ENCODE measurements around the gene PRPSAP1.
A peak's percentile ranks its signal among the peaks of the same experiment; 100 is the strongest.
"Not testable (repeated sequence)": the region's sequence is repeated elsewhere in the genome, so short reads cannot be mapped to it uniquely, and the experiment has no call there.

The PRPSAP1 gene

DNA sequence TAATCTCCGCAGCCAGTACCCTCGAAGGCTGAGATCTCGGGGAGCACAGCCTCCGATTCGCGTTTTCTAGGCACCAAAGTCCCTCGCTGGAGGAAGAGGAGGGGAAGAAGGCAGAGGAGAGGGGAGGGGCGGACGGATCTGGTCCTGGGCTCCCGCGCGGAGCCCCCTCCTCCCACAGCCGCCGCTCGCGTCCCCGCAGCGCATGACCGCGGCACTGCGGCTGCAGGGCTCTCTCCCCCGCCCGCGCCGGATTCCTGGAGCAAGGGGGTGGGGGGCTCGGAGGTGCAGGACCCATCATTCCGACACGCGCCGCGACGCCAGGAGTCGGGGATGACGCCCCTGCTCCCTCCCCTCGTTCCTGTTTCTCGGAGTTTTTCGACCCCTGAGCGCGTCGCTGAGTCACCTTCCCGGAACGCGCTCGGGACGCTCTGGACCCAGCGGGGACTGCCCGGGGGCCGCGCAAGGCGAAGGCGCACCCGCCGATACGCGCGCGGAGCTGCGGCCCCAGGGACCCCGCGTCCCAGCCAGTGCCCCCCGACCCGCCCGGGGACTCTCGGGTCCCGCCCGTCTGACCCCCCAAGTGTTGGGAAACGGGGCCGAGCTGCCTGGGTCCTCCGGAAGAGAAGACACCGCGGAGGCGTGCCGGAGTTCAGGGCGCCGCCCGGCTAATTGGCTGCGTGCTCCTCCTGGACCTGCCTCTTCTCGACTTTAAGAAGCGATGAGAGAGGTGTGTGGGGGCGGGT, 29.3 kb upstream of the PRPSAP1 start:
- peak; percentile 78 for DNase-seq (ENCODE audit: low spot score)

DNA sequence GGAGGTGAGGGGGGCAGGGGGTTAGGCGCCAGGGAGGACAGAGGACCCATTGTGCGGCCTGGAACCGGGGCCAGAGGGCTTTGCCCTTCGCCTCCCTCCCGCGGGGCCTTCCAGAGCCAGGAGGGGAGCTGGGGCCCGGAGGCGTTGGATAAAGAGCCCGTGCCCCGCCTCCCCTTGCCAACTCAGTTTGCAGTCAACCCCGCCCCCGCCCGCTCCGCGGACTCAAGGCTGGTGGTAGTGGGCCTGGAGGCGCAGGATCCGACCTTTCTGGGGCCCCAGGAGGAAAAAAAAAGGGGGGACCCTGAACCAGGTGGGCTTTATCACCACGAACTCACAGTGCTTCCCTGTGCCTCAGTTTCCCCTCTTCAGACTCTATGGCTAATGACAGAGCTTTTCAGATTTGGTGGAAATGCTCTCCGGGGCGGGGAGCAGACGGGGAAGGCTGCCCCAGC, 28.7 kb upstream of the PRPSAP1 start:
- peak; percentile 44 for DNase-seq (ENCODE audit: low spot score)

DNA sequence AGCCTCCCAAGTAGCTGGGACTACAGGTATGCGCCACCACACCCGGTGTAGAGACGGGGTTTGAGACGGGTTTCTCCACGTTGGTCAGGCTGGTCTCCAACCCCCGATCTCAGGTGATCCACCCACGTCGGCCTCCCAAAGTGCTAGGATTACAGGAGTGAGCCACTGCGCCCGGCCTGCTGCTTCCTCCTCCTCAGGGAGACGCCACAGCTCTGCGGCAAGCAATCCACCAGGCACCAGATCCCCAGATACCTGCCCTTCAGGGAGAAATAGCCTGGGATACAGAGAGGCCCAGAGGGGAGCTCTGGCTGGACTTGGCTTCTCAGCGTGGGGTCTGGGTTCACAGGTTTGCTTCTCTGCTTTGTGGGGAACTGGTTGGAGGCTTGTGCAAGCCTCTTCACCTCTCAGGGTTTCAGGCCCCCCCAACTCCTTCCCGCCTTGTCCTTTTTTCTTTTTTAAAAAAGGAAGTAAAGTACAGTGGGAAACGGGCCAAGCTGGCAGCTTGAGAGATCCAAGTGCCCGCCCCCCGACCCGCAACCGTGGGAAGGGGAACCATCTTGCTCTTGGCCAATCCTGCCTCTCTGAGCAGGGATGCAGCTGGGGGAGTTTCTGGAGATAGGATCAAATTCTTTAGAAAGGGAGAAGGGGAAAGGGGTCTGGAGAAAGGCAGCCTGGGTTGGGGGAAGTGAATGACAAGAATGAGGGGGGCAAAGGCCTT, 28.1 kb upstream of the PRPSAP1 start:
- no peak for DNase-seq (ENCODE audit: low spot score)

DNA sequence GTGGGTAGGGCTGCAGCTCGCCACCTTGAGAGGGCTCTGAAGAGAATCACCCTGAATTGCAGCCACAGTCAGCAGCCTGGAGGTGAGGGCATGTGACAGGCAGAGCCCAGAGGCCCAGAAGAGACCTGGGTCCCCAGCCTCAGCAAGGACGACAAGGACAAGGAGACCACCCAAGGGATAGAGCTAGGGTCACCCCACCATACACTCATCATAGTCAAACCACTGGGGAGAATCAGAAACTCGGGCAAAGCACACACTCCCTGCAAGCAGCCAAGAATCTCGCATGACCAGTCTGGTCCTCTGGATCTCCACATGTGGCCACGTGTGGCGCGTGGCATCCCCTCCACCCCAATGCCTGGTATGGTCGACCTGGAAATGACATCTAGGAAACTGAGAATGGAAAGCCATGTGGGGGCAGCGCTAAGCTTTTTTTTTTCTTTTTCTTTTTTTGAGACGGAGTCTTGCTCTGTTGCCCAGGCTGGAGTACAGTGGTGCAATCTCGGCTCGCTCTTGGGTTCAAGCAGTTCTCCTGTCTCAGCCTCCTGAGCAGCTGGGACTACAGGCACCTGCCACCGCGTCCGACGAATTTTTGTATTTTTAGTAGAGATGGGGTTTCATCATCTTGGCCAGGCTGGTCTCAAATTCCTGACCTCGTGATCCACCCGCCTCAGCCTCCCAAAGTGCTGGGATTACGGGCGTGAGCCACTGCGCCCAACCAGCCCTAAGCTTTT, 26.1 kb upstream of the PRPSAP1 start:
- no peak for DNase-seq (ENCODE audit: low spot score)

DNA sequence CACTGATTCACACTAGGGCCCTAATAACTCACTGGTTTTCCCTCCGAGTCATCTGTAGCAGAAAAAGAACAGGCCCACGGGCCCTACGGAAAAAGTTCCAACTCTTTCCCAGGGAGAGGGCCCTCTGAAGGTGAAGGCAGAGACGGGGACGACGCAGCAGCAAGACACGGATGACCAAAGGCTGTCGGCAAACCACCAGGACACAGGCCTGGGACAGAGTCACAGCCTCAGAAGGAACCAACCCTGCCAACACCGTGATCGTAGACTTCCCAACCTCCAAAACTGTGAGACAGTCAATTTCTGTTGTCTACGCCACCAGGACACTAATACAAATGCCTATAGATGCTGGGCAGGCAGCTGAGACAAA, 25.5 kb upstream of the PRPSAP1 start:
- DNase-seq (ENCODE audit: low spot score), result no peak

DNA sequence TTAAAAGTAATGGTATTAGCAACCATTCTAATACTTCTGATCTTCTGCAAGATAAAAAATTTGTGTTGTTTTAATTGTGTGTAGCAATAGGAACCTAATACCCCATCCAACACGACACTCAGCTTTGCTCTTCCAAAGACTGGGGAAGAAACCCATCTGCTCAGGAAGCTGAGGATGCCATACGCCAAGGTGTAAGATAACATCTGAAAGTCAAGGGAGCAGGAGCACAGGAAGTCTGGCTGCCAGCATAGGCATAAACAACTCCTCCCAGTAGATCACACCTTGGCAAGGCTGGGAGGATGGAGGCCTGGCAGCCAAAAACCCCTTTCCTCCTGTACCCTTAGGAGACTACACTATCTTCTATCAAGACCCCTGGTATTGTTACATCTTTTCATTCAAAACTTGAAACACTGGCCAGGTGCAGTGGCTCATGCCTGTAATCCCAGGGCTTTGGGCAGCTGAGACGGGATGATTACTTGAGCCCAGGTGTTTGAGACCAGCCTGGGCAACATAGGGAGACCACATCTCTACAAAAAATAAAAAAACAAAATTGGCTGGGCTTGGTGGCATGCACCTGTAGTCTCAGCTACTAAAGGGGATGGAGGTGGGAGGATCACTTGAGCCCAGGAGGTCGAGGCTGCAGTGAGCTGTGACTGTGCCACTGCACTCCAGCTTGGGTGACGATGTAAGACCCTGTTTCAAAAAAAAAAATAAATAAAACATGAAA, 25.0 kb upstream of the PRPSAP1 start:
- DNase-seq (ENCODE audit: low spot score), result no peak

DNA sequence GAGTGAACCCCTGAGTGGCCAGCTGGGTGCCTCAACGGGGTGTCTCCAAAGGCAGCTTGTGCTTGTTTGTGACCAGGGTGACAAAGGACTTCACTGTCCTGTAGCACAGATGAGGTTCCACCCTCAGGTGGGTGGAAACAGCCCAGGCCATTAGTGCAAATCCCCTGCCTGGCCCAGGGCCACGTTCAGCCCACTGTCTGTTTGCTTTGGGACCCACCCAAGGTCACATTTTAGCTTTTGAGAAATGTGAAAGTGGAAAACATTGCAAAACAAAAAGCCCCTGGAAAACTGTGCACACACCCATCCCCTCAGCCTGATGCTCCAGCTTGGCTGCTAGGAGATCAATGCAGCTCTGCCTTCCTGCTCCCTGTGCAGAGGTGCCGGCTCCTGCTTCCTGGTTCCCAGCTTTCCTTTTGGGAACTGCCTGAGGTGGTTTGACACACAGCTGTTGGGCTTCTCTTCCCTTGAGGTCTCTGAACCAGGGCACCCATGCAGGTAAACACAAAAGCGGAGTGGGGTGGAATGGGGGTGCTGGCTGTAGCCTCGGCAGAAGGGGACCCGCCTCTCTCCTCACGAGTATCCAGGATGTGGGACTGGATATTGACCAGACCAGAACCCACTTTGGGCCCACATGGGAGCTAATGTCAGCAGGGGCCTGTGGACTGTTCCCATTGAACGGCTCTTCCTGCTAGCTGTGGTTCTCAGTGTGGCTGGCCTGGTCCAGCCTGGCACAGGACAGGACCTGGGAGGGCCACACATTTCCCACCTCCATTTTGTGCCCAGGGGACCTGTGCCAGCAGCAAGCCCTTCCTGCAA, 22.8 kb upstream of the PRPSAP1 start:
- DNase-seq (ENCODE audit: low spot score), result no peak

DNA sequence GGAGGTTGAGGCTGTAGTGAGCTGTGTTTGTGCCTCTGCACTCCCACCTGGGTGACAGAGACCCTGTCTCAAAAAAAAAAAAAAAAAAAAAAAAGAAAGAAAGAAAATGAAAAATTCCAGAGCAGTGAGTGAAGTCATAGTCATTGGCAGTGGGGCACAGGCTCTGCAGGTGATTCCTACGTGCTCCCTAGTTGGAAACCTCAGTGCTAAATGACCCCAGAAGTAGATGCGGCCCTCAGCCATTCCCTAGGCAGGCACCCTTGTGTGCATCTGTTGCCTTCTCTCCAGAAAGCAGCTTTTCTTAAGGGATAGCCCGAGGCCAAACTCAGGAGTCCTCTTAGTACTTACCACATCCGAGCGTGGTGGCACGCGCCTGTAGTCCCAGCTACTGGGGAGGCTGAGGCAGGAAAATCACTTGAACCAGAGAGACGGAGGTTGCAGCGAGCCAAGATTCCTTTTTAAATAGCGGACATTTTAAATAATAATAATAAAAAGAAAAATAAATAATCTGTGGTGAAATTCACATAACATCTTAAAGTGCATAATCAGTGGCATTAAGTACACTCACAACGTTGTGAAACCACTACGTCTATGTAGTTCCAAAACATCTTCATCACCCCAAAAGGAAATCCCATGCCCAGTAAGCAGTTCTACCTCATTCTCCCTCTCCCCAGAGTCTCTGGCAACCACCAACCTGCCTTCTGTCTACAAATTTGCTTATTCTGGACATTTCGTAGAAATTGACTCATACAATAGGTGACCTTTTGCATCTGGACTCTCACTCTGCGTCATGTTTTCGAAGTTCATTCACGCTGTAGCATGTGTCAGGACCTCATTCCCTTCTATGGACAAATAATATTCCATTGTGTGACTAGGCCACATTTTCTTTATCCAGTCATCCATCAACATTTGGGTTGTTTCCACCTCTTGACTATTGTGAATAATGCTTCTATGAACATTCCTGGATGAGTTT, 18.2 kb upstream of the PRPSAP1 start:
- DNase-seq (ENCODE audit: low spot score), result peak; percentile 98

DNA sequence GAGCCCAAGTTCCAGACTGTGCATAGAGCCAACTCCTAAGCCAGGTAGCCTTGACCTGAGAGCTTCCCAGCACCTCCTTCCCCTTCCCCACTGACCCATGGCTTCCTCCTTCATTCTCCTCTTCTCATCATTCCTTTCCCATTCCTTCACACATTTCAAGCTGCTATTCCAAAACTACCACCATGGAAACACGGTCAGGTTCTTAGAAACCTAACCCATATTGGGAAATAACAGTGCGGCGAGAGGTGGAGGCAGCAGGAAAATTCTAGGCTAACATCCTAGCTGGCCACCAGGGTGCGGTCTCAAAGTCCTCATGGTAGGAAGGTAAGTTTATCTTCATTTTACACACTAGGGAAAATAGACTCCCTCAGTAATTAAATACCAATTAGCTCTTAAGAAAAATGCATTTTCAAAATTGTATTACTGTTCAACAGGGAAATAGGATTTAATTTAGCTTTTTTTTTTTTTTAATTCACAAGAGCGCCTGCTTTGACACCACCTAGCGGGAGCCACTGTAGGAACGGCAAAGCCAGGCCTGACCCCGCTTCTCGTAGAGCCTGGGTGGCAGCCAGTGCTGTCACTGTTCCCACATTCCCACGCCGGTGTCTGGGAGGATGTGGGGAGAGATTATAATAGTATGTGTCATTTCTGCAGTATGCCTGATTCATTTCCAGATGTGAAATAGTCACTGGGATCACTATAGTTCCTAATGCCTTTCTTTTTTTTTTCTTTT, 16.7 kb upstream of the PRPSAP1 start:
- peak; percentile 95 for DNase-seq (ENCODE audit: low spot score)

DNA sequence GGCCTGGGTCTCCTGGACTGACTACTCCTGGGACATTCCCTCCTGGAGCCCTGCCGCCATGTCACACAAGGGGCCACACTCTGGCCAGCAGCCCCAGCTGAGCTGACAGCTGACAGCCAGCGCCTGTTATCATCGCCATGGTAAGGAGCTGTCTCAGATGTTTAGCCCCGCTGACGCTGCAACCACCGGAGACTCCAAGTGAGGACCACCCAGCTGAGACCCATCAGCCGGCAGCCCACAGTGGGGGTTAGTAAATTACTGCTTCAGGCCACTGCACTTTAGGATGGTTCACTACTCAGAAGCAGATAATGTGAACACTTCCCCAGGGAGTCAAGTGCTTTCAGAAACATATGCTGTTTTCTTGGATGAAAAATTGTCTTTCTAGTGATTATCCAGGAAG, 16.1 kb upstream of the PRPSAP1 start:
- no peak for DNase-seq (ENCODE audit: low spot score)

DNA sequence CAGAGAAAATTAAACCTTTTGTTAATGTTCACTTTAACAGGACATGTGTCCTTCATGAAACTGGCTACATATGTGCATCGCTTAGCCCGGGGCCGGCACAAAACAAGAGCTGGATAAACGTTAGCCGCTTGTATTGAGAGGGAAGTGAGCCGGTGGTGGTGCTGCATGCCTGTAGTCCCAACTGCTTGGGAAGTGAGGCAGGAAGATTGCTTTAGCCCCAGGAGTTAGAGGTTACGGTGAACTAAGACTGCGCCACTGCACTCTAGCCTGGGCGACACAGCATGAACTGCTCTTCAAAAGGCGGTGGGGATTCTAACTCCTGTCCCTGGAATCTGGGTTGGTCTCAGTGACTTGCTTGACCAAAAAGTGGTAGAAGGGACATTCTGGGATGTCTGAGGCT, 15.7 kb upstream of the PRPSAP1 start:
- no peak for DNase-seq (ENCODE audit: low spot score)

DNA sequence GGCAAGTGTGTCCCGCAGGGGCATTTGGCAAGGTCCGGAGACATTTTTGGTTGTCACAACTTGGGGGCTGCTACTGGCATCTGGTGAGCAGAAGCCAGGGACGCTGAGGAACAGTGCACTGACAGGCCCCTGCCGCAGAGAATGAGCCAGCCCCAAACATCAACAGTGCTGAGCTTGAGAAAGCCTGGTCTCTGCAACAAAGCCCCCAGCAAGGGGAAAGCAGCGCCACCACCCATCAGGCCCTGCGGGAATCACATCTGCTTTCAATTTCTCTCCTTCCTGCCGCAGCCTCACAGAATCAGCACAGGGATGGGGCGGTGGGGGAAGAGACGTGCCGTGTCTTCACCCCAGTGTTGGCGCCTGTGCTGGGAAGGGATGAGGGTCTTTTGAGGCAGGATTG, 14.8 kb upstream of the PRPSAP1 start:
- DNase-seq (ENCODE audit: low spot score), result no peak

DNA sequence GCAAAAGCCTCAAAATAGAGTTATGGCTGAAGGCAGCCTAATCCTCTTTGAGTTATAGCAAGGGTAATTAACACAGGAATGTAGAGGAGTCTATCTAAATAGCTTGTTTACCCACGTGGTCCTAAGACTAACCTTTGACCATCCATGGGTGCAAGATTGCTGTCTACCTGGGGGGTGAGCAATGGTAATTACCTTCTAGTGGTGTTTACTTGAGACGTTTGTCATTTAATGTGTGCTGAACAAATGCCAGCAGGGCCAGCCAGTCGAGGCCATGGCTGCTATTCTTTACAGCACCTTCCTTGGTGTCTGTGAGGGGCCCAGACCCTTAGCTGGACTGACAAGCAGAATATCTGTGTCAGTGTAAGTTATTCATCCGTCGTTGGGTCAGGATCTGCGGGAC, 13.9 kb upstream of the PRPSAP1 start:
- DNase-seq (ENCODE audit: low spot score), result no peak

DNA sequence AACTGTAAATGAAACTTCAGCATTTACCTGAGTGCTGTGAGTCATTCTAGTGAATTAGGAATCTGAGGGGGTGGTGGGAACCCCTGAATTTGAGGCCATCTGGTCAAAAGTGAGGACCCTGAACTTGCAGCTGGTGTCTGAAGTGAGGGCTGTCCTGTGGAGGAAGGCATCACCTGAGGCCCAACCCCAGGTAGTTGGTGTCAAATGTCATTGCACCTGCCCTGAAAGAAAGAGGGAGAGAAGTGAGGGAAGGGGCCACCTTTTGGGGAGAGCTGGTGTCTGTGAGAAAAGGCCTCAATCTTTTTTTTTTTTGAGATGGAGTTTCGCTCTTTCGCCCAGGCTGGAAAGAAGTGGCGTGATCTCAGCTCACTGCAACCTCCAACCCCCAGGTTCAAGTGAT, 12.5 kb upstream of the PRPSAP1 start:
- DNase-seq (ENCODE audit: low spot score), result no peak

DNA sequence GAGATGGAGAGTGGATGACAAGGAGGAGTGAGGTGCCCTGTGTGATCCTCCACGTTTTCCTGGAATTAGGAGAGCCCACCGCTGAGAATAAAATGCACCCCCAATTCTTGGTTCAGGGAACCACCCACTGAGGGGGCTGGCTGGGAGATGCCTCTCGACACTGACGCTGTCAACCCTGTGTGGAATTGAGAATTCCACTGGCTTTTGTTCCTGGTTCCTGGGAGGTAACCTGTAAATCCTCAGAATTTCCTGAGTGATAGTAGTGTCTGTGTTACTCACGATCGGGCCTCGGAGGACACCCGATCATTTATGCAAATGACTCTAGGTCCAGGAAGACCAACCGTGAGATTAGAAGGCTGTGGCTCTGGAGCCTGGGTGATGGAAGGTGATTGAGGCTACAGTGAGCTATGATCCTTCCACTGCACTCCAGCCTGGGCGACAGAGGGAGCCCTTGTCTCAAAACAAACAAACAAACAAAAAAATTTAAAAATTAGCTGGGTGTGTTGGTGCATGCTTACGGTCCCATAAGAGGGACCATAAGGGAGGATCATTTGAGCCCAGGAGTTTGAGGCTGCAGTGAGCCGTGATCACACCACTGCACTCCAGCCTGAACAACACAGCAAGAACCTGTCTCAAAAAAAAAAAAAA, 11.7 kb upstream of the PRPSAP1 start:
- peak; percentile 31 for DNase-seq (ENCODE audit: low spot score)

DNA sequence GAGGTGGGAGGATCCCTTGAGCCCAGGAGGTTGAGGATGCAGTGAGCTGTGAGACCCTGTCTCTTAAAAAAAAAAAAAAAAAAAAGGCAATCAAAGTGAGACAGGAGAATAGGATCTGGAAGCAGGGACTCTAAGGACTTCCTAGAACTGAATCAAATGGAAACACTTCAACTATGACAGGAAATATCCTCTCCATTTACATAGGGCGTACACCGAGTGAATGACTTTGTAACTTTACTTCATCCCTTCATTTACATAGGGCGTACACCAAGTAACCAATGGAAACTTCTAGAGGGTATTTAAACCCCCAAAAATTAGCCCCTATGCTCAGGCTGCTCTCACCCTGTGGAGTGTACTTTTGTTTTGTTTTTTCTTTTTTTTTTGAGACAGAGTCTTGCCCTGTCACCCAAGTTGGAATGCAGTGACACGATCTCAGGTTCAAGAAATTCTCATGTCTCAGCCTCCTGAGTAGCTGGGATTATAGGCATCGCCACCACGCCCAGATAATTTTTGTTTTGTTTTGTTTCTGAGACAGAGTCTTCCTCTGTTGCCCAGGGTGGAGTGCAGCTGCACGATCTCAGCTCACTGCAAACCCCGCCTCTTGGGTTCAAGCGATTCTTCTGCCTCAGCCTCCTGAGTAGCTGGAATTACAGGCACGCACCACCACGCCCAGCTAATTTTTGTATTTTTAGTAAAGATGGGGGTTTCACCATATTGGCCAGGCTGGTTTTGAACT, 9.6 kb upstream of the PRPSAP1 start:
- DNase-seq (ENCODE audit: low spot score), result no peak

DNA sequence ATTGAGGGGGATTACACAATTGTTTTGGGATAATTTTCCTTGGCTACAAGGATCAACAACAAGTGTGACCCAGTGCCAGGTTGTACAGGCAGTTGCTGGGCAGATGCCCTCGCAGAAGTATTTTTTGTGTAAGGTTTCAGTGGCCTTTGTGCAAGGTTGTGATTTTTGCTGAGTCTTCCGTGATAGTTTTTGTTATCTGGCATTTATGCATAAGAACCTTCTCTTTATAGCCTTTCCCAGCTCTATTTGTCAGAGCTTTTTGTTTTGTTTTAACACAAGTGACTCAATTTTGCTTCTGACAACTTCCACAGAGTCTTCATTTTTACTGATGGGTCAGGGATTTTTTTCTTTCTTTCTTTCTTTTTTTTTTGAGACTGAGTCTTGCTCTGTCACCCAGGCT, 6.7 kb upstream of the PRPSAP1 start:
- no peak for DNase-seq (ENCODE audit: low spot score)

DNA sequence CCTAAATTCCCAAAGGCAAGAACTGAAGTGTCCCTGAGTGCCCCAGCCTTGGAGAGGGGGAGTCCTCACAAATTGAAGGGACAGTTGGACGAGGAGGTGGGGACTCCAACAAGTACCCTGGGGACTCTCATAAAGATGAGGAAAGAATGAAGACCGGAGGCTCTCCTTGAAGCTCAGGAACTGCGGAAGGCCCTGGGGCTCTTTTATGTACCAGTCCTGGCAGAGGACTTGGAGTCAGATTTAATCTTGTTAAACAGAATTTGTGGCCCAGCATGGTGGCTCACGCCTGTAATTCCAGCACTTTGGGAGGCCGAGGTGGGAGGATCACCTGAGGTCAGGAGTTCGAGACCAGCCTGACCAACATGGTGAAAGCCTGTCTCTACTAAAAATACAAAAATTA, 6.1 kb upstream of the PRPSAP1 start:
- DNase-seq (ENCODE audit: low spot score), result not testable (repeated sequence)
